Loucy (cell line): Measurements from ENCODE around the gene NDC1.

Experiments
- CTCF ChIP-seq: fragments of 200-600 bp; sonication (generic); conservative IDR thresholded peaks from 2 replicates; pipeline ENCODE4 v1.5.1; 2014; ENCODE audit warnings: mild to moderate bottlenecking, antibody characterized with exemption, low read length
- EZH2phosphoT487 ChIP-seq: fragments of 200-600 bp; IDR thresholded peaks from 2 replicates; pipeline ENCODE4 v1.6.1; 2018; ENCODE audit warnings: antibody characterized with exemption, mild to moderate bottlenecking, moderate library complexity, borderline replicate concordance

- no peak for TF ChIP-seq CTCF
- TF ChIP-seq EZH2phosphoT487: no peak
These were observed 15.2 kb downstream of the NDC1 start for GRCh38 chr1:53822931-53823330.
